ENCODE data around the gene JAZF1. TPM values are rescaled to one million over a fixed set of nuclear protein-coding genes. Genes with fewer than 3 reads are reported as not detected.

Gene JAZF1
- total and polyA plus RNA-seq, 2 of the 8 experiments (the other 6 are each of a cell fraction or from before 2014, with no cell fraction given) = 2.6 to 21.8 TPM

GRCh38 chr7:28112883-28113540, 67.6 kb downstream of the JAZF1 start (continued):
- TF ChIP-seq CHD7 (IDR thresholded peaks at IDR 0.05; ENCODE audit: insufficient replicate concordance, low read length) (no peak), KDM5A (IDR thresholded peaks at IDR 0.05; ENCODE audit: low read length) (no peak)

All from H1 (cell line).